ENCODE measurements around the gene KIAA0513.

GRCh38 chr16:85052536-85052935 is 24.9 kb downstream of the KIAA0513 start:
- TF ChIP-seq CTCF (conservative IDR thresholded peaks at IDR 0.05) (no peak), ZFX (IDR thresholded peaks at IDR 0.05) (no peak)
